K562 (cell line): ENCODE measurements around the gene CAMK2D. TPM values are rescaled to one million over a fixed set of nuclear protein-coding genes. Genes with fewer than 3 reads are reported as not detected.

ENCODE experiments used
- ATAC-seq: fragments of 200-7000 bp; cut with Tn5 transposase; 3 replicates; pipeline ENCODE4 v1.9.1; 2020; ENCODE audit warnings: moderate library complexity
- BruUV-seq: library from RNA; stranded (reverse); fragments of 400-500 nt; replicated peaks from 2 replicates; lab custom pipeline; 2021; lab: Mats Ljungman, UMichigan
- CTCF ChIA-PET: fragments of 300-600 bp; formaldehyde crosslinking; extraction: SDS; loops from one replicate; lab custom pipeline; 2021; ENCODE audit warnings: low intra/inter-chr PET ratio; lab: Yijun Ruan, JAX
- POLR2A ChIA-PET: fragments of 300-600, 350-650 bp; sonication (Branson Sonifier 250); formaldehyde crosslinking; extraction: SDS; loops from one replicate; lab custom pipeline; 2021; ENCODE audit warnings: antibody characterized with exemption, inconsistent platforms; lab: Yijun Ruan, JAX
- DNase-seq, 4 experiments: peaks; one replicate each; pipeline versions ENCODE4 v3.0.0 to v3.0.0-alpha.2; 2011 to 2018; ENCODE audit warnings: low spot score in 3 of 4, mixed read lengths in 3 of 4; ENCODE audit errors: extremely low read depth in 1 of 4
- FAIRE-seq: peaks from 2 replicates; lab custom pipeline; 2011; peaks lifted over from hg19 to GRCh38; lab: Jason Lieb, UNC
- H2AFZ ChIP-seq: 2 replicates; pipeline ENCODE4 v1.6.0; 2011; ENCODE audit warnings: low read depth, low read length, control low read depth, inconsistent platforms
- H3K27ac ChIP-seq: fragments of 200-600 bp; 3 replicates; pipeline ENCODE4 v1.8.0; 2011; ENCODE audit warnings: low read depth, mild to moderate bottlenecking, control low read depth, inconsistent platforms, low read length, moderate library complexity, mixed read lengths; ENCODE audit errors: extremely low read depth
- H3K27me3 ChIP-seq, 2 experiments: fragments of 300-600 bp in 1 of 2; 2 replicates in 1 of 2; 3 replicates in 1 of 2; pipeline versions ENCODE4 v1.6.0 to v1.8.0; 2011; ENCODE audit warnings: inconsistent platforms in 2 of 2, low read length in 2 of 2, mild to moderate bottlenecking in 1 of 2, mixed read lengths in 1 of 2, moderate library complexity in 1 of 2; ENCODE audit not compliant: control insufficient read depth in 2 of 2, insufficient read depth in 2 of 2
- H3K36me3 ChIP-seq: fragments of 300-600 bp; 3 replicates; pipeline ENCODE4 v1.8.0; 2011; ENCODE audit warnings: mild to moderate bottlenecking, low read length, inconsistent platforms; ENCODE audit not compliant: control insufficient read depth, insufficient read depth
- H3K4me1 ChIP-seq, 2 experiments: fragments of 200-600 bp in 1 of 2; replicated peaks in 1 of 2; 2 replicates in 1 of 2; 3 replicates in 1 of 2; pipeline versions ENCODE4 v1.5.1 to v1.8.0; 2011; ENCODE audit warnings: inconsistent platforms in 2 of 2, low read length in 2 of 2, mild to moderate bottlenecking in 1 of 2, mixed read lengths in 1 of 2, moderate library complexity in 1 of 2; ENCODE audit not compliant: control insufficient read depth in 2 of 2, insufficient read depth in 2 of 2
- H3K4me2 ChIP-seq: 2 replicates; pipeline ENCODE4 v1.6.1; 2011; ENCODE audit warnings: low read length, control low read depth, inconsistent platforms, mixed read lengths; ENCODE audit not compliant: insufficient read depth
- H3K4me3 ChIP-seq: fragments of 200-600 bp; sonication (generic), shearing (Covaris generic); 2 replicates; pipeline ENCODE4 v1.5.1; 2016; ENCODE audit warnings: control low read depth, inconsistent platforms
- H3K79me2 ChIP-seq: fragments of 200-600 bp; 3 replicates; pipeline ENCODE4 v1.8.0; 2011; ENCODE audit warnings: low read length, inconsistent platforms; ENCODE audit not compliant: control insufficient read depth, insufficient read depth
- H3K9ac ChIP-seq, 2 experiments: 2 replicates each; pipeline versions ENCODE4 v1.6.0 to v1.6.1; 2011; ENCODE audit warnings: low read depth in 2 of 2, low read length in 2 of 2, control low read depth in 1 of 2, inconsistent platforms in 1 of 2, mild to moderate bottlenecking in 1 of 2, mixed read lengths in 1 of 2; ENCODE audit not compliant: insufficient read depth in 1 of 2
- H3K9me1 ChIP-seq: one replicate; pipeline ENCODE4 v1.6.0; 2011; ENCODE audit warnings: inconsistent platforms, mild to moderate bottlenecking, low read length, moderate library complexity; ENCODE audit not compliant: control insufficient read depth, insufficient read depth
- H3K9me3 ChIP-seq: replicated peaks from 2 replicates; pipeline ENCODE4 v1.5.1; 2011; ENCODE audit warnings: low read depth, low read length, inconsistent platforms; ENCODE audit not compliant: control insufficient read depth, insufficient read depth
- H4K20me1 ChIP-seq: replicated peaks from 2 replicates; pipeline ENCODE4 v1.6.1; 2011; ENCODE audit warnings: low read length, inconsistent platforms, mixed read lengths; ENCODE audit not compliant: control insufficient read depth, insufficient read depth
- E2F8 ChIP-seq: fragments of 450-650 bp; IDR thresholded peaks from 2 replicates; pipeline ENCODE4 v1.7.1; 2018; ENCODE audit warnings: mild to moderate bottlenecking, low read depth; ENCODE audit not compliant: partially characterized antibody
- FOS ChIP-seq: IDR thresholded peaks from 3 replicates; pipeline ENCODE4 v1.6.1; 2011; ENCODE audit not compliant: insufficient read length; ENCODE audit errors: extremely low read depth
- HMG20A ChIP-seq: fragments of 450-650 bp; formaldehyde crosslinking; conservative IDR thresholded peaks from 2 replicates; pipeline ENCODE4 v1.4.0; 2020; ENCODE audit warnings: mild to moderate bottlenecking, mixed read lengths
- PHB ChIP-seq: fragments of 250-450 bp; sonication (Bioruptor Pico); IDR thresholded peaks from 2 replicates; pipeline ENCODE4 v1.5.0; 2021
- TAF1 ChIP-seq: IDR thresholded peaks from 2 replicates; pipeline ENCODE4 v1.6.1; 2011; ENCODE audit warnings: mild to moderate bottlenecking, low read length, moderate library complexity; ENCODE audit not compliant: insufficient read depth, control insufficient read depth, severe bottlenecking; ENCODE audit errors: extremely low read depth
- WHSC1 ChIP-seq: IDR thresholded peaks from one replicate; pipeline ENCODE4 v1.6.1; 2012; ENCODE audit warnings: low read length, control low read depth, inconsistent platforms
- ZNF140 ChIP-seq: fragments of 250-450 bp; sonication (Bioruptor Pico); IDR thresholded peaks from 2 replicates; pipeline ENCODE4 v1.8.0; 2021; ENCODE audit warnings: moderate library complexity, mild to moderate bottlenecking, inconsistent platforms
- ZNF668 ChIP-seq: fragments of 250-450 bp; sonication (Bioruptor Pico); IDR thresholded peaks from 2 replicates; pipeline ENCODE4 v1.8.0; 2022; ENCODE audit warnings: mild to moderate bottlenecking, inconsistent platforms
- ZNF77 ChIP-seq: fragments of 250-450 bp; sonication (Bioruptor Pico); IDR thresholded peaks from 2 replicates; pipeline ENCODE4 v1.5.0; 2020
- ZNF780A ChIP-seq: fragments of 250-450 bp; sonication (Bioruptor Pico); IDR thresholded peaks from 2 replicates; pipeline ENCODE4 v1.5.0; 2021; ENCODE audit warnings: mild to moderate bottlenecking
- WGBS: fragments of 100-300 bp; shearing (Covaris generic); methylation state at CpG from one replicate; pipeline ENCODE4 v1.1.6; 2016; ENCODE audit warnings: low coverage, mixed read lengths; ENCODE audit not compliant: insufficient coverage; ENCODE audit errors: missing lambda C conversion rate; 5-methylcytosine and 5-hydroxymethylcytosine counted together
- in situ Hi-C: fragments of 300-500 bp; cut with MboI; formaldehyde crosslinking; loops from 4 replicates; pipeline ENCODE4 v1.15.0; 2018; ENCODE audit warnings: inconsistent platforms, mixed read lengths
- intact Hi-C: fragments of 100-400 bp; cut with micrococcal nuclease; formaldehyde crosslinking; loops from 2 replicates; pipeline ENCODE4 v1.14.2; 2022
- polyA plus RNA-seq, 8 experiments: library from polyadenylated mRNA; depleted of rRNA in 4 of 8; stranded (reverse) in 5 of 8; unstranded in 3 of 8; fragments of >200 nt; fragmentation: Nextera tagmentation in 2 of 8; fragmentation: Illumina TruSeq in 1 of 8; extraction: Ambion mirVana in 2 of 8; extraction: Trizol in 1 of 8; gene quantifications; 2 replicates each; pipeline versions ENCODE4 v1.2.1 to v1.2.3, GENCODE V29; 2011 to 2014; ENCODE audit warnings: inconsistent platforms in 1 of 8, missing spikeins in 1 of 8
- total RNA-seq, 7 experiments: library from RNA; depleted of rRNA in 6 of 7; stranded (reverse); fragments of >200 nt in 6 of 7; fragmentation: Illumina TruSeq in 2 of 7; extraction: Trizol in 2 of 7; gene quantifications; 2 replicates each; pipeline versions ENCODE4 v1.2.1 to v1.2.3, GENCODE V29; 2011 to 2021; ENCODE audit warnings: low replicate concordance in 1 of 7
- TF ChIP-seq, protein P1 (sequence below): fragments of 450-650 bp; formaldehyde crosslinking; IDR thresholded peaks from 2 replicates; pipeline ENCODE4 v1.4.0; 2020; ENCODE audit warnings: mild to moderate bottlenecking
- TF ChIP-seq, protein P2 (sequence below): fragments of 450-650 bp; conservative IDR thresholded peaks from 2 replicates; pipeline ENCODE4 v1.6.1; 2016; ENCODE audit warnings: missing genetic modification characterization, low read depth, mild to moderate bottlenecking, missing compliant biosample characterization, moderate library complexity

Gene CAMK2D
- total and polyA plus RNA-seq, 9 of the 15 experiments (the other 6 are each of a cell fraction or from before 2014, with no cell fraction given): 0.01 to 0.33 (median 0.04) TPM; not detected in 2

- TF ChIP-seq E2F8: no peak
- TF ChIP-seq WHSC1: no peak
Measured at GRCh38 chr4:113657586-113658233, 103.8 kb downstream of the CAMK2D start (continued).

- CTCF ChIA-PET: no interaction called here
- Histone ChIP-seq H2AFZ (no peak overlapping the region), H3K9me1 (no peaks in the 10 kb centered on the region), H4K20me1 (no peaks in the 10 kb centered on the region), H3K27ac (no peak overlapping the region), H3K27me3 (no peaks in the 10 kb centered on the region), H3K9me3 (0 out of 2 replicates have a peak, but pooled peaks cover 2% of the 10 kb centered on the region), H3K4me2 (no peak overlapping the region), H3K9ac (no peak overlapping the region), H3K36me3 (no peaks in the 10 kb centered on the region), H3K4me1 (no peaks in the 10 kb centered on the region), H3K79me2 (no peaks in the 10 kb centered on the region), H3K4me3 (no peak overlapping the region)
- no TSS peak for BruUV-seq
- in situ Hi-C loops (no loop called here), intact Hi-C loops (no loop called here)
- no peak for ATAC-seq
- WGBS: 0% methylated on average over 3 of the region's 3 CpGs
- DNase-seq: no peak
- no peak for FAIRE-seq
- POLR2A ChIA-PET: no interaction called here
- no peak for TF ChIP-seq ZNF77 (CRISPR knock-in tag)
- TF ChIP-seq, protein P1, sequence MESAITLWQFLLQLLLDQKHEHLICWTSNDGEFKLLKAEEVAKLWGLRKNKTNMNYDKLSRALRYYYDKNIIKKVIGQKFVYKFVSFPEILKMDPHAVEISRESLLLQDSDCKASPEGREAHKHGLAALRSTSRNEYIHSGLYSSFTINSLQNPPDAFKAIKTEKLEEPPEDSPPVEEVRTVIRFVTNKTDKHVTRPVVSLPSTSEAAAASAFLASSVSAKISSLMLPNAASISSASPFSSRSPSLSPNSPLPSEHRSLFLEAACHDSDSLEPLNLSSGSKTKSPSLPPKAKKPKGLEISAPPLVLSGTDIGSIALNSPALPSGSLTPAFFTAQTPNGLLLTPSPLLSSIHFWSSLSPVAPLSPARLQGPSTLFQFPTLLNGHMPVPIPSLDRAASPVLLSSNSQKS: no peak
- TF ChIP-seq, protein P2, sequence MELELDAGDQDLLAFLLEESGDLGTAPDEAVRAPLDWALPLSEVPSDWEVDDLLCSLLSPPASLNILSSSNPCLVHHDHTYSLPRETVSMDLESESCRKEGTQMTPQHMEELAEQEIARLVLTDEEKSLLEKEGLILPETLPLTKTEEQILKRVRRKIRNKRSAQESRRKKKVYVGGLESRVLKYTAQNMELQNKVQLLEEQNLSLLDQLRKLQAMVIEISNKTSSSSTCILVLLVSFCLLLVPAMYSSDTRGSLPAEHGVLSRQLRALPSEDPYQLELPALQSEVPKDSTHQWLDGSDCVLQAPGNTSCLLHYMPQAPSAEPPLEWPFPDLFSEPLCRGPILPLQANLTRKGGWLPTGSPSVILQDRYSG (tag): no peak
- no peak for TF ChIP-seq TAF1
- TF ChIP-seq HMG20A (CRISPR knock-in tag): no peak
- TF ChIP-seq ZNF140 (CRISPR knock-in tag): no peak
- no peak for TF ChIP-seq ZNF780A (CRISPR knock-in tag)
- TF ChIP-seq PHB (CRISPR knock-in tag): no peak
- TF ChIP-seq ZNF668 (CRISPR knock-in tag): no peak
- no peak for TF ChIP-seq FOS
Measured at GRCh38 chr4:113653871-113654270, 107.7 kb downstream of the CAMK2D start.
